GM18511 (cell line): Measurements from ENCODE around the gene QRICH1.
"Not testable (repeated sequence)": the region's sequence is repeated elsewhere in the genome, so short reads cannot be mapped to it uniquely, and the experiment has no call there.

ENCODE experiments used
- ATAC-seq: cut with Tn5 transposase; IDR thresholded peaks from one replicate; pipeline ENCODE4 v1.9.1; 2021; ENCODE audit warnings: mild to moderate bottlenecking, moderate library complexity; ENCODE audit not compliant: unreplicated experiment

Gene QRICH1

DNA sequence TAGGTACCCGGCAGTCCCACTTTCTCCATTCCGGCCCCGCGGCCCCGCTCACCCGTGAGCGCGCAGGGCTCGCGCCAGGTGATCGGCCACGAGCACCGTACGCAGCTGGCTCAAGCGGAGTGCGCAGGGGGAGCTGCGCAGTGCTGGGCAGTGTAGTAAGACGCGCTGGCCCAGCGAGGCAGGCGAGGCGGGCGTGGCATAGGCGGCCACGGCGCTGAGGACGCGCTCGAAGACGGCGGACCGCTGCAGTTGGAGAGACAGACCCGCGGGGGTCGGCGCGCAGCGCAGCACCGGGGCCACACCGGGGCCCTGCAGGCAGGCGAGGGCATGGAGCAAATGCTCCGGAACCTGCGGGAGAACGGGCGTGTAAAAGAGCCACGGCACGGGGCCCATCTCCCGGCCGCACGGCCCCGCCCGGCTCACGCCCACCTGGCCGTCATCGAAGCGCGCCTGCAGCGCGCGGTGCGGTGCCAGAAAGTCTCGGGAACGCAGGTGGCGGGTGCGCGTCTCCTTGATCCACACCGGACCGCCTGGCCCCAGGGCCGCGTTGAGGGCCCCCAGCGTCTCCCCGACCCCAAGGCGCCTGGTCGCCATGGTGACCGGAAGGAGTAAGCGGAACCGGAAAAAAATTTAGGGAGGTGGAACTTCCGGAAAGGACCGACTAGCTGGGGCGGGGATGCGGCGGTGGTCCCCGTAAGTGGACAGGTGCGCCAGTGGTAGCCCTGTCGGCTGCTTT, 75.7 kb downstream of the QRICH1 start, which contains the start of gene DALRD3:
Gene DALRD3 (minus strand): TSS at position 610 of the 736 bp plus-strand sequence. CDS start 16 bp downstream, at position 594.
- no peak for ATAC-seq

DNA sequence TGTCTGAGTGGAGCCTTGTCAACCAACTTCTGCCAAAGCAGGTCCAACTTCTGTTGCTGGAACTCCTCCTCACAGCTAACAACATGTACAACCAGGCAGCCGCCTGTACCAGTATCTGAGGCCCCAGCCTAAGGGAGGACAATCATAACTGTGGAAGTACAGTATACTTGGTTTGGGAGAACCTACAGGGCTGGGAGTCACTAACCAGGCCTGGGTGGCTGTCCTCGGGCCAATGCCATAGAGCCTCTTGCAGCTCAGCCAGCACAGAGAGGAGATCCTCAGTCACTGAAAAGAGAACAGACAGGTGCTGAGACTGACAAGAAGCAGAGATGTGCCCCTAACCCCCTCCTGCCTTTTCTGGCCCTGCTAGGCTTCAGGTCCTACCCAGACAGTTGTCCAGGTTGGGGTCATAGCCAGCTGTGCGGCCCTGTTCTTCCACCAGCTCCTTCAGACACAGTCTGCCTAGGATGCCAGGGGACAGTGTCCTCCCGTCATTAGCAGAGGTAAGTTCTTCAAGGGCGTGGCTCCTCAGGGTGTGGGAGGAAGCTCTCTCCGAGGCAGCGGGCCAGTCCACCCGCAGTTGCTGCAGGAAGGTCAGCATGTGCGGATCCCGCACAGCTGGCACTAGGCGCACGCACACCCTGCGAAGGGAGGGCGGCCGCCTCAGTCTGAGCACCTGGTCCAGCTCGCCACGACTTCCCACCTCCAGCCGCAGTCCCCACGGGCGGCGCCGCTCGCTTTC, 76.5 kb downstream of the QRICH1 start:
- no peak for ATAC-seq

DNA sequence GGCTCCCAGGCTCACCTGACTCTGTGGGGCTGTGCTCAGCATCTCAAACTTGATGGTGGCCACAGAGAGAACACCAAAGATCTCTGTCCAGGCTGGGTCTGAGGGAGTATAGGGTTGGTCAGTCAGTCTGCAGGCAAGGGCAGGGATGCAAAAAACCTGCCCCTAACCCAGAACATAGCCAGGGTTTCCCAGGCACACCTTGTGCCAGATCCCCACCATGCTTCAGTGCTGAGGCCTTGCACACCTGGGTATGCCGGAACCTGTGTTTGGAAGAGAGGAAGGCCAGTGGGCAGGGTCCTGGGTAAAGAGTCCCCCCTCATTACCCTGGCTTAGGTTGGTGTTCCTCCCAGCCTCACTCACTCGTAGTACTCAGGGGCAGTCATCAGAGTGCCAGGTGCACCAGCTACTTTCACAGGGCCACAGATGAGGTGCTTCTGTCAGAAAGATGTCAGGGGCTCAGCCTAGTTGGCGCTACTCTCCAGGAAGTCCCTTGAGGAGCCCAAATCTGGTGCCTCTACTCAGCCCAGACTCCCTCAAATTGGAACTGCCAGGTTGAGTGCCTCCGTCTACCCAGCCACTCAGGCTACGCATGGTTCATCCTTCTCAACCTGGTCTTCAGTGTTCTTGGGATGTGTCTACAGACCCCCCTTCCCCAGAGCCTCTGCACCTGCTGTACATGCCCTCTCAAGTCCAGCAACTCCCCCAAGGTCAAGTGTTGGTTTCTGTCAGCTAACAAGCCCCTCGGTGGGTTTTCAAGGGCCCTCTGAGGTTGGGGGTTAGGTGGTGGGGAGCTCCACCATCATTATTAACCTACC, 77.2 kb downstream of the QRICH1 start:
- ATAC-seq: no peak

DNA sequence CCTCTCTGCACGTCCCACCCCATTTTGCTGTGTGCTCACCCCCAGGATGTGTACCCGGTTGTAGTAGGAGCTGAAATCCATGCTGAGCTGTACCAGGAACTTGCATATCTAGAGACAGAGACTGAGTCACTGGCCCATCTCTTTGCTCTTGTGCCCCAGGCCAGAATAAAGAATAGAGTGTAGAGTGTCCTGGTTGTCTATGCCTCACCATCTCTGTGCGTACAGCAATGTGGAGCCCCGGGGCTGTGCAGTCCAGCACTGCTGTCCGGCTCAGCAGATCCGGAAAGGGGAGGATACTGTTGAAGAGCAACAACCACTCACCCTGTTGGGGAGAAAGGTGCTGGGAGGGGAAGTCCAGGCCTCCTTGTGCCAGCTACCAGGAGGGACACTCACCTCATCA, 78.1 kb downstream of the QRICH1 start:
- no peak for ATAC-seq

DNA sequence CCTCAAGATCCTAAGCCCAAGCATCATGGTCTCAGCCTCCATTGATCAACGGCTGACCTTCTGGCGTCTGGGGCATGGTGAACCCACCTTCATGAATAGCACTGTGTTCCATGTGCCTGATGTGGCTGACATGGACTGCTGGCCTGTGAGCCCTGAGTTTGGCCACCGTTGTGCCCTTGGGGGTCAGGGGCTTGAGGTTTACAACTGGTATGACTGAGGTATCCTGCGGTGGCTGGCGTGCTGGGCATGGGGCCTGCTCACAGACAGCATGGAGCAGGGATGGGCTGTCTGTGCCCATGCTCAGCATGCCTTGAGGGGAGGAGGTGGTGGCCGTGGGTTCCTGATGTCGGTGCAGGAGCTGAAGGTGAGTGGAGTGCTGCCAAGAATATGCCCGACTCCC, 78.8 kb downstream of the QRICH1 start:
- no peak for ATAC-seq

DNA sequence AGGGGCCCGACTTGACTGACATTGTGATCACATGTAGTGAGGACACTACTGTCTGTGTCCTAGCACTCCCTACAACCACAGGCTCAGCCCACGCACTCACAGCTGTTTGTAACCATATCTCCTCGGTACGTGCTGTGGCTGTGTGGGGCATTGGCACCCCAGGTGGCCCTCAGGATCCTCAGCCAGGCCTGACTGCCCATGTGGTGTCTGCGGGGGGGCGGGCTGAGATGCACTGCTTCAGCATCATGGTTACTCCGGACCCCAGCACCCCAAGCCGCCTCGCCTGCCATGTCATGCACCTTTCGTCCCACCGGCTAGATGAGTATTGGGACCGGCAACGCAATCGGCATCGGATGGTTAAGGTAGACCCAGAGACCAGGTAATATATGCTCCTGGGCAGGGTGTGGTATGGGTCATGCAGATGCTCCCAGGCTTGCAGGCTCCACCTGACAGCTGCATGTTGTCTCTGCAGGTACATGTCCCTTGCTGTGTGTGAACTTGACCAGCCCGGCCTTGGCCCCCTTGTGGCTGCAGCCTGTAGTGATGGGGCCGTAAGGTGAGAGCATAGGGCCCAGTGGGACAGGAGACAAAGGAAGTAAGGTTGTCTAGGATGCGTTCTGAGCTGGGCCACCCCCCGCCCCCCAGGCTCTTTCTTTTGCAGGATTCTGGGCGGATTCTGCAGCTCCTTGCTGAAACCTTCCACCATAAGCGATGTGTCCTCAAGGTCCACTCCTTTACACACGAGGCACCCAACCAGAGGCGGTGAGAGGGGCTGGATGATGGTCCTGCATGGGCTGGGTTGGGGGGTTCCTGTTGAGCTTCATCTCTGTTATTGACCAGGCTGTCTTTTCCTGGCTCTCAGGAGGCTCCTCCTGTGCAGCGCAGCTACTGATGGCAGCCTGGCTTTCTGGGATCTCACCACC, 79.9 kb downstream of the QRICH1 start:
- no peak for ATAC-seq

DNA sequence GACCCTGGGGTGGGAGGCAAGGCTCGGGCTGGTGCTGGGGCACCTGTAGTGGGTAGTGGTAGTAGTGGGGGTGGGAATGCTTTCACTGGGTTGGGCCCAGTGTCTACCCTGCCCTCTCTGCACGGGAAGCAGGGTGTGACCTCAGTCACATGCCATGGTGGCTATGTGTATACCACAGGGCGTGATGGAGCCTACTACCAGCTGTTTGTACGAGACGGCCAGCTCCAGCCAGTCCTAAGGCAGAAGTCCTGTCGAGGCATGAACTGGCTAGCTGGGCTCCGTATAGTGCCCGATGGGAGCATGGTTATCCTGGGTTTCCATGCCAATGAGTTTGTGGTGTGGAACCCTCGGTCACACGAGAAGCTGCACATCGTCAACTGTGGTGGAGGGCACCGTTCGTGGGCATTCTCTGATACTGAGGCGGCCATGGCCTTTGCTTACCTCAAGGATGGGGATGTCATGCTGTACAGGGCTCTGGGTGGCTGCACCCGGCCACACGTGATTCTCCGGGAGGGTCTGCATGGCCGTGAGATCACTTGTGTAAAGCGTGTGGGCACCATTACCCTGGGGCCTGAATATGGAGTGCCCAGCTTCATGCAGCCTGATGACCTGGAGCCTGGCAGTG, 80.6 kb downstream of the QRICH1 start:
- no peak for ATAC-seq

DNA sequence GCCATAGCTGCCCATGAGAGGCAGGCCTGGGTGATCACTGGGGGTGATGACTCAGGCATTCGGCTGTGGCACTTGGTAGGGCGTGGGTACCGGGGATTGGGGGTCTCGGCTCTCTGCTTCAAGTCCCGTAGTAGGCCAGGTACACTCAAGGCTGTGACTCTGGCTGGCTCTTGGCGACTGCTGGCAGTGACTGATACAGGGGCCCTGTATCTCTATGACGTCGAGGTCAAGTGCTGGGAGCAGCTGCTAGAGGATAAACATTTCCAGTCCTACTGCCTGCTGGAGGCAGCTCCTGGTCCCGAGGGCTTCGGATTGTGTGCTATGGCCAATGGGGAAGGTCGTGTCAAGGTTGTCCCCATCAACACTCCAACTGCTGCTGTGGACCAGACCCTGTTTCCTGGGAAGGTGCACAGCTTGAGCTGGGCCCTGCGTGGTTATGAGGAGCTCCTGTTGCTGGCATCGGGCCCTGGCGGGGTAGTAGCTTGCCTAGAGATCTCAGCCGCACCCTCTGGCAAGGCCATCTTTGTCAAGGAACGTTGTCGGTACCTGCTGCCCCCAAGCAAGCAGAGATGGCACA, 81.3 kb downstream of the QRICH1 start:
- no peak for ATAC-seq

DNA sequence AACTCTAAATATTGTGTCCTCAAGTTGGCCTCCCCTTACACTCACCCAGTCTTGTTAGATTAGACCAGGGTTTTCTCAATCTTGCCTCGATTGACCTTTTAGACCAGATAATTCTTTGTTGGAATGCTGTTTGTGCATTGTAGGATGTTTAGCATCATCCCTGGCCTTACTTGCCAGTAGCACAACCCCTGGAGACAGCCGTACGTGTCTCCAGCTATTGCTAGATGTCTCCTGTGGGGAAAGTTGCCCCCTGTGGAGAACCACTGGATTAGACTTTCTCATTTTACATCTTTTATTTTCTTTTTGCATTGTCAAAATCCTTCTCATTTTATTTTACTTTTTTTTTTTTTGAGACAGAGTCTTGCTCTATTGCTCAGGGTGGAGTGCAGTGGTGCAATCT, 84.5 kb downstream of the QRICH1 start:
- ATAC-seq: no peak

DNA sequence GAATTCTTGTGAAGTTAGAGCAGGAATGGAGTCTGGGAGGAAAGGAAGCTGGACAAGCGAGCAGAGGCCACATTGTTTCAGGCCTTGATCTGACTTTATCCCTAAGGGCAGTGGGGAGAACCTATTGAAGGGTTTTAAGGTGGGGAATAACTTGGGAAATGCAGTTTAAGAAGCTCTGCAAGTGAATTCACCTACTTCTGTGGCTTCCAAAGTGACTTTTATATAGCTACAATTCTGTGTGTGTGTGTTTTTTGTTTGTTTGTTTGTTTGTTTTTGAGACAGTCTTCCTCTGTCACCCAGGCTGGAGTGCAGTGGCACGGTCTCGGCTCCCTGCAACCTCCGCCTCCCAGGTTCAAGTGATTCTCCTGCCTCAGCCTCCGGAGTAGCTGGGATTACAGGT, 85.2 kb downstream of the QRICH1 start:
- ATAC-seq: not testable (repeated sequence)

DNA sequence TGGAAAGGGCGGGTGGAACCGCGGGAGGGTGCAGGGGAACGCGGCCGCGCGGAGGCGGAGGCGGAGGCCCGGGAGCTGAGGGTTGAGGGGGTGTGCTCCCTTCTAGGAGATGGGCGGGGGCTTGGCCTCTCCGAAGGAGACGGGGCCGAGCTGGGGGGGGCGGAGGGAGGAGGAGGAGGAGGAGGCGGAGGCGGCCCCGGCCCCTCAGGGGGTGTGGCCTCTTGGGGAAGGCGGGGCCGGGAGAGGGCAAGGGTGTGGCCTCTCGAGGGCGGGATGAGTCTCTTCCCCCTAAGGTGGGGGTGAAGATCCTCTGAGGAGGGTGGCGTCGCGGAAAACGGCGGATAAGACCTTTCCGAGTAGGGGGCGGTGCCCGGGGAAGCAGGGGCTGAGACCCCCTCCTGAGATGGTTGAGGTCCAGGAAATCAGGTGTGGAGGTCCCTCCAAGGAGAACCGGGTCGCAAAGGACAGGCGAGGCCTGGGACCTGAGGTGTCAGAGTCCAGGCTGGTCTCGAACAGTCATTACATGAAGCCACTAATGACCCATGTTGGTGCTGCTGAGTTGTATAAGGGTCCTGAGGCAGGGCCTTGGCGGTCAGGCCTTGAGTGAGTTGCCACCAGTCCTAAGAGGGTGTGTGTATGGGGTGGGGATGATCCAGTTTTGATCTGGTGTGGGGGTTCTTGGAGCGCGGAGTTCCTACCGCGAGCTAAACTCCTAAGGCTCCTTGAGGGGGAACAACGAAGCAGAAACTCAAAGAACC, 85.9 kb downstream of the QRICH1 start:
- peak; percentile 43 for ATAC-seq

DNA sequence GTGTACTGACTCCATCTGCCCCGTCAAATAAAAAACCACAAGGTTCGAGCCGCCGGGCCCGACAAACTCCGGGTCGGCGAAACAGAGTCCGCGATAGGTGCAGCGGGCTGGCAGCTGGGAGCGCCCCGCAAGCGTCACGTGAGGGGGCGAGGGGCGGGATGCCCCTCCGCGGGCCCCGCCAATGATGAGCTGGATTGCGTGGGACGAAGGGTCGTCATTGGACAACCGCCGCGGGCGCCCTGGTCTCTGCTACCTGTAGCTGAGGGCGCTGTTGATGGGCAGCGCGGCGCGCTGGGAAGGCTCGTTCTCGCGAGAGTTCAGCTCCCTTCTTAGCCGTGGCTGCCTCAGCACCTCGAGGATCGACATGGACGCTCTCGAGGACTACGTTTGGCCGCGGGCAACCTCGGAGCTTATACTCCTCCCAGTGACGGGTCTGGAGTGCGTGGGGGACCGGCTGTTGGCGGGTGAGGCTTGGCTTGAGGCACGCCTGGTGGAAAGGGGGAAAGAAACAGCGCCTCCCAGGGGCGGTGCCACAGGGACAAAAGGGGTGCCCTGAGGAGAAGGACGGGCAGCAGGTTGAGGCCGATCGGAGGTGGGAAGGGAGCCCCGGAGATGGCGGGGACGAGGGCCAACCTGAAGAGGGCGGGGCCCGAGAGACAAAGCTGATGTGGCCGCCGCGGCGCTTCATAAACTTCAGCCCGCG, 86.7 kb downstream of the QRICH1 start, which contains the start of gene WDR6:
Gene WDR6 (plus strand): TSS at position 324 of the 703 bp plus-strand sequence. CDS start 41 bp downstream, at position 365.
- peak; percentile 89 for ATAC-seq

DNA sequence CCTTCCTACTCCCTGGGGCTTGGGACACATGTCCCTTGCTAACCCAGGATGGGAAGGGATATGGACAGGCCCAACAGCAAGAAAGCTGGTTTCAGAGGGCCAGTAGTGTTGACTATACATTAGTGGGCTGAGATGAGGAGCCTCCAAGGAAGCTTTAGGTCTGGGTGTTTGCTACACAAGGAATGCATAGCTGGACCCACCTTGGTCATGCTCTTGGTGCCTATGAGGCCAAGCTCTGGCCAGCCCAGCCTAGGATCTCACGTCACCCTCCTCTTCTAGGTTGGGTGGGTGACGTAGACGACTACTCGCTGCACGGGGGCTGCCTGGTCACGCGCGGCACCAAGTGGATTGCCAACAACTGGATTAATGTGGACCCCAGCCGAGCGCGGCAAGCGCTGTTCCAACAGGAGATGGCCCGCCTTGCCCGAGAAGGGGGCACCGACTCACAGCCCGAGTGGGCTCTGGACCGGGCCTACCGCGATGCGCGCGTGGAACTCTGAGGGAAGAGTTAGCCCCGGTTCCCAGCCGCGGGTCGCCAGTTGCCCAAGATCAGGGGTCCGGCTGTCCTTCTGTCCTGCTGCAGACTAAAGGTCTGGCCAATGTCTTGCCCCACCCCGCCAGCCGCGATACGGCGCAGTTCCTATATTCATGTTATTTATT, 87.3 kb downstream of the QRICH1 start:
- ATAC-seq: peak; percentile 11

DNA sequence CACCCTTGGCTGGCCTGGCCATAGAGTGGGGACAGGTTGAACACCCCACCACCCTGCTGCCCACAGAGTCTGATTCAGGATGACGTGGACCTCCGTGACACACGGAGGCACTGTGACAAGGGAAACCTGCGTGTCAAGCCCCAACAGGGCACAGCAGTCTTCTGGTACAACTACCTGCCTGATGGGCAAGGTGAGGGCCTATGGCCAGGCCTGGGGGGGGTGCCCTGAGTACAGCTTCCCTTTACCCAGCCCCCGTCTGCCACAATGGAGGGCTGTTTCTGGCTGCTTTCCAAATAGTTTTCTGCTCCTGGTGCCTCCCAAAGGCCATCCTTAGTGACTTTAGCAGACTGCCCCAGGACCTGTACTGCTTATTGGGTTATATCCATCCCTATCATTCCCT, 87.9 kb downstream of the QRICH1 start:
- ATAC-seq: no peak

DNA sequence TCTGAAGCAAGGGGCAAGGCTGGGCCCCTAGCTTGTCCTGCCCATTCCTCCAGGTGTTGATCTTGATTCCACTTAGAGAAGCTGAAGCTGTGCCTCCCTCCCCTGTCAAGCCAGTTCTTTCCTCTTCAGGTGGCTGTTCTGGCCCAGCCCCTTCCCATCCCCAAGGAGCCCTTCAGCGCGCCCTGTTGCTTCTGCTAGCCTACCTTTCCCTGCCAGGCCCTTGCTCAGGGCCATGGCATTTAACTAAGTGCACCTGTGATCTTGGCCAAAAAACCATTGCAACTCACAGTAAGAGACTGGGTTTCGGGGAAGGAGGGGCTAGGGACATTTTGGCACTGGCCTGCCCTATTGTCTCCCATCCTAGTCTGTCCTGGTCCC, 88.6 kb downstream of the QRICH1 start:
- no peak for ATAC-seq

DNA sequence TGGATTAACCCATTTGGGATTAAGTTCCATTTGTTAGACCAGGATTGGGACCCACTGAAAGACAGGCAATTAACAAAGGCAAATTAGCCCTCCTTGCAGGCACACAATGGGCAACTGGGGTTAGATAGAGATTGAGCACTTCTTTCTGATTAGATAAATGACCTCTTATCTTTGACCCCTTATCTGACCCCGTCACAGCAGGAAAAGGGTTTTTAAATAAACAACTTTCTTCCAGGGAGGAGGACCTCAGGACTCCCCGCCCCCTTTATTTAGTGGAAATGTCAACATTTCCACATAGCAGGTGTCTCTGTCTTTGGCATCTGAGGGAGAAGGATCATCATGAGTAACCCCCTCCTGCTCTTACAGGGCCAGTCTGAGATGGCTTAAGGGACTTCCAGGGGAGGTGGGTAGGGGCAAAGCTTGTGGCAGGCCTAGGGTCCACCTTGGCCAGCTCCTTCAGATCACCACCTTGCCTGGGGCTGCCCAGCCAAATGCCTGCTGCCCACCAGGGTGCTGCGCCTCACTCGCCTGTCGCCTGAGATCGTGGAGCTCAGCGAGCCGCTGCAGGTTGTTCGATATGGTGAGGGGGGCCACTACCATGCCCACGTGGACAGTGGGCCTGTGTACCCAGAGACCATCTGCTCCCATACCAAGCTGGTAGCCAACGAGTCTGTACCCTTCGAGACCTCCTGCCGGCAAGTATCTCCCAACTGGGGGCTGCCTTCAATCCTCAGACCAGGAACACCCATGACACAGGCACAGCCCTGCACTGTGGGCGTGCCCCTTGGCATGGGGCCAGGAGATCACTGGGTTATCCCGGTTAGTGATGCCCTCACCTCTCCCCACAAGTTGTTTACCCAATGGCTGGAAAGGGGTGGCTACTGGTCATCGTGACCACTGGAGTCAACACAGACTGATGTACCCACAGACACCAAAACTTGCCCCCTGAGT, 89.2 kb downstream of the QRICH1 start:
- ATAC-seq: no peak

DNA sequence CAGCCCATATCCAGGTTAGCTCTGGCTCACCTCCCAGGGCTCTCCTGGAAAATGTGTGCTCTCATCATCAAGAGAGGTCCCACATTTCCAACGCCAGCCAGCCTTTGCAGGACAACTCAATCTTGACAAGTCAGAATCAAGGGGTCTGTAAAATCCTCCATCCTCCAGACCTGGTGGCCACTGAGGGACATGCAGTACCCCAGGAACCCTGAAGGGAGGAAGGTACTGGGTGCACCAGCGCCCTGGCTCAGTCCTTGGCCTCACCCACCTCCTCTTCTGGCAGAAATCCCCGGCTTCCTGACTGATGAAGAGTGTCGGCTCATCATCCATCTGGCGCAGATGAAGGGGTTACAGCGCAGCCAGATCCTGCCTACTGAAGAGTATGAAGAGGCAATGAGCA, 92.7 kb downstream of the QRICH1 start:
- no peak for ATAC-seq
